ENCODE results near the gene SARDH.

DNA sequence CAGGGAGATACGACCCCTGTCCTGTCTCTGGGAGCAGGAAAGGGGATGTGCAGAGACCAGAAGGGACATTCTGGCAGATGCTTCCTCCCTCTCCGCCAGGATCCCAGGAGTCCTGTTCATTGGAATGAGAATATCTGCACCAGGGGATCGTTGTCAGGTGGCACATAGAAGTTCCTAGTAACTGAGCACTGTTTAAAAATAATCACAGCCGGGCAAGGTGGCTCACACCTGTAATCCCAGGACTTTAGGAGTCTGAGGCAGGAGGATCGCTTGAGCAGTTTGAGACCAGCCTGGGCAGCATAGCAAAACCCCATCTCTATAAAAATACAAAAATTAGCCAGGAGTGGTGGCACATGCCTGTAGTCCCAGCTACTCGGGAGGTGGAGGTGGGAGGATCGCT, 12.3 kb downstream of the SARDH start:
- TF ChIP-seq, protein P1, sequence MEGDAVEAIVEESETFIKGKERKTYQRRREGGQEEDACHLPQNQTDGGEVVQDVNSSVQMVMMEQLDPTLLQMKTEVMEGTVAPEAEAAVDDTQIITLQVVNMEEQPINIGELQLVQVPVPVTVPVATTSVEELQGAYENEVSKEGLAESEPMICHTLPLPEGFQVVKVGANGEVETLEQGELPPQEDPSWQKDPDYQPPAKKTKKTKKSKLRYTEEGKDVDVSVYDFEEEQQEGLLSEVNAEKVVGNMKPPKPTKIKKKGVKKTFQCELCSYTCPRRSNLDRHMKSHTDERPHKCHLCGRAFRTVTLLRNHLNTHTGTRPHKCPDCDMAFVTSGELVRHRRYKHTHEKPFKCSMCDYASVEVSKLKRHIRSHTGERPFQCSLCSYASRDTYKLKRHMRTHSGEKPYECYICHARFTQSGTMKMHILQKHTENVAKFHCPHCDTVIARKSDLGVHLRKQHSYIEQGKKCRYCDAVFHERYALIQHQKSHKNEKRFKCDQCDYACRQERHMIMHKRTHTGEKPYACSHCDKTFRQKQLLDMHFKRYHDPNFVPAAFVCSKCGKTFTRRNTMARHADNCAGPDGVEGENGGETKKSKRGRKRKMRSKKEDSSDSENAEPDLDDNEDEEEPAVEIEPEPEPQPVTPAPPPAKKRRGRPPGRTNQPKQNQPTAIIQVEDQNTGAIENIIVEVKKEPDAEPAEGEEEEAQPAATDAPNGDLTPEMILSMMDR (conservative IDR thresholded peaks at IDR 0.05 in 1 of 2, IDR thresholded peaks at IDR 0.05 in 1 of 2; ENCODE audit: low read depth in 1 of 2, low read length in 2 of 2) = no peak
- no peak for TF ChIP-seq EZH2 (IDR thresholded peaks at IDR 0.05; ENCODE audit: low read length, missing control alignments)

All from fibroblast of lung (primary cell).